A673 (cell line): Measurements from ENCODE around the gene TMEM242.

Source experiments
- EZH2 ChIP-seq: fragments of 200-600 bp; sonication (generic); IDR thresholded peaks from 2 replicates; pipeline ENCODE4 v1.6.1; 2017; ENCODE audit warnings: borderline replicate concordance, low read depth, mild to moderate bottlenecking, mixed read lengths, antibody characterized with exemption, low read length; ENCODE audit not compliant: poor library complexity, severe bottlenecking
- TF ChIP-seq, protein P1 (sequence below): fragments of 300-800, 200-600 bp; sonication (generic); conservative IDR thresholded peaks from 2 replicates; pipeline ENCODE4 v1.5.1; 2017; ENCODE audit warnings: low read depth, mild to moderate bottlenecking, antibody characterized with exemption, low read length, moderate library complexity, mixed read lengths

DNA sequence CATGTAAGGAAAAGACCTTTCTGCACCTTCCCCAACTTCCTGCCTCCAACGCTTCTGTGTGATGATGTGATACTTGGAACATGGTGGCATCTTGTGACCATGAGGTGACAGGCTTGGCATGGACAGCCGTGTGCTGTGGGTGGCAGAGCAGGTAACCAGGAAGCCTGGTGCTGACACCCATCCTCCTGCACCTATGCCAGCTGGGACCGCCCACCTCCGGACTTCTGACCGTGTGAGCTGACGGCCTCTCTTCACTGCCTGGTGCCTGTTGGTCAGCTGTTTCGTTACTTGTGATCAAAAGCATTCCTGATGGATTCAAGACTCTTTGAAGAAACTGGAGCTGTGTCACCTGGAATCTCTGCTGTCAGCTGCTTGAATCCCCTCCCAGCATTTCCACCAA is 70.3 kb downstream of the TMEM242 start:
- TF ChIP-seq, protein P1, sequence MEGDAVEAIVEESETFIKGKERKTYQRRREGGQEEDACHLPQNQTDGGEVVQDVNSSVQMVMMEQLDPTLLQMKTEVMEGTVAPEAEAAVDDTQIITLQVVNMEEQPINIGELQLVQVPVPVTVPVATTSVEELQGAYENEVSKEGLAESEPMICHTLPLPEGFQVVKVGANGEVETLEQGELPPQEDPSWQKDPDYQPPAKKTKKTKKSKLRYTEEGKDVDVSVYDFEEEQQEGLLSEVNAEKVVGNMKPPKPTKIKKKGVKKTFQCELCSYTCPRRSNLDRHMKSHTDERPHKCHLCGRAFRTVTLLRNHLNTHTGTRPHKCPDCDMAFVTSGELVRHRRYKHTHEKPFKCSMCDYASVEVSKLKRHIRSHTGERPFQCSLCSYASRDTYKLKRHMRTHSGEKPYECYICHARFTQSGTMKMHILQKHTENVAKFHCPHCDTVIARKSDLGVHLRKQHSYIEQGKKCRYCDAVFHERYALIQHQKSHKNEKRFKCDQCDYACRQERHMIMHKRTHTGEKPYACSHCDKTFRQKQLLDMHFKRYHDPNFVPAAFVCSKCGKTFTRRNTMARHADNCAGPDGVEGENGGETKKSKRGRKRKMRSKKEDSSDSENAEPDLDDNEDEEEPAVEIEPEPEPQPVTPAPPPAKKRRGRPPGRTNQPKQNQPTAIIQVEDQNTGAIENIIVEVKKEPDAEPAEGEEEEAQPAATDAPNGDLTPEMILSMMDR = no peak
- no peak for TF ChIP-seq EZH2
